Measurements from ENCODE around the gene RPS21.

RPS21 gene

DNA sequence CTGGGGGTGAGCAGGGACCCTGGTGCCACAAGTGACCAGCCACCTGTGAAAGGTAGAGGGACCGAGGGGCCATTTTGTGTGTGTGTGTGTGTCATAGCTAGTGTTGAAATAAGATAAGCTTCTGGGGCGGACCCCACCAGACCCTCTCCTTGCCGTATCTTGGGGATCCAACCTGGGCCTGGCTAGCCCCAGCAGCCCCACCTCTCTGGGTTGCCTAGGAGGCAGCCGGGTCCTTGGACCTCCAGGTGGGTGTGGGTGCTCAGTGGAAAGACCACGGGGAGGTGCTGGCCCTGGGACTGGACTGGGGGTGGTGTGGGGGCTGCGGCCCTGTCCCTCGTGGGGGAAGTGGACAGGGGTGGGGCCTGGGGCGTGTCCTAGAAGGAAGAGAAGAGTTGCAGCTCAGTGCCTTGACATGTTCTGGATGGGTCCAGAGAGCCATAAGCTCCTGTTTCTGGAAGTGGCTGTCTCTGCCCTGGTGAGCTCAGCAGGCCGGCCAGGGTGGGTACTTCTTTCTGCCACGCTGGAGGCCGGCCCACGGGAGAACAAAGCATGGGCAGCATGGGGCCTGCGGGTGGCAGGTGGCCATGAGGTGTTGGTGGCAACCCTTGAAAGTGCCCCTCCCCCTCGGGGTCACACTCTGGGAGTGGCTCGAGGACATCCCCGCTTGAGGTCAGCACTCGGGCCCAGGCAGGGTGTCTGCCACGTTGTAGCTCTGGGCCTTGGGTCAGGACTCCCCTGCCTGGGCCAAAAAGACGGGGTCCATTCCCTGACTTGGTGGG is 32.0 kb downstream of the RPS21 start:
- Histone ChIP-seq H3K36me3 (ENCODE audit: control insufficient read depth, low read length) (no peaks in the 10 kb centered on the region), H3K27ac (ENCODE audit: low read depth, low read length) (no peak overlapping the region), H3K79me2 (ENCODE audit: control insufficient read depth, low read length) (no peaks in the 10 kb centered on the region), H3K4me2 (ENCODE audit: low read length) (no peak overlapping the region), H3K4me3 (ENCODE audit: low read length) (no peak overlapping the region), H3K27me3 (ENCODE audit: control insufficient read depth, low read length) (no peaks in the 10 kb centered on the region), H4K20me1 (ENCODE audit: control insufficient read depth, insufficient read depth, low read depth, low read length) (no peaks in the 10 kb centered on the region), H3K4me1 (ENCODE audit: control insufficient read depth, low read length) (no peaks in the 10 kb centered on the region), H3K9me2 (replicated peaks; ENCODE audit: control insufficient read depth, low read length) (no peaks in the 10 kb centered on the region), H3F3A (ENCODE audit: control insufficient read depth, insufficient read depth) (no peaks in the 10 kb centered on the region), H3K9me3 (ENCODE audit: control insufficient read depth, insufficient read depth, low read length) (no peaks in the 10 kb centered on the region; the same call in 1 of the 2 replicates)
- no peak for TF ChIP-seq EZH2phosphoT487 (IDR thresholded peaks at IDR 0.05; ENCODE audit: borderline replicate concordance, low read length)
- no peak for TF ChIP-seq CTCF (IDR thresholded peaks at IDR 0.05; ENCODE audit: low read depth, low read length, poor library complexity, severe bottlenecking)

- Histone ChIP-seq H3K4me1 (ENCODE audit: control insufficient read depth, low read length) (no peaks in the 10 kb centered on the region), H4K20me1 (ENCODE audit: control insufficient read depth, insufficient read depth, low read depth, low read length) (no peaks in the 10 kb centered on the region), H3K4me3 (ENCODE audit: low read length) (no peak overlapping the region), H3K79me2 (ENCODE audit: control insufficient read depth, low read length) (no peaks in the 10 kb centered on the region), H3K36me3 (ENCODE audit: control insufficient read depth, low read length) (no peaks in the 10 kb centered on the region), H3F3A (ENCODE audit: control insufficient read depth, insufficient read depth) (no peaks in the 10 kb centered on the region), H3K27me3 (ENCODE audit: control insufficient read depth, low read length) (no peaks in the 10 kb centered on the region), H3K9me2 (replicated peaks; ENCODE audit: control insufficient read depth, low read length) (no peaks in the 10 kb centered on the region), H3K27ac (ENCODE audit: low read depth, low read length) (no peak overlapping the region), H3K4me2 (ENCODE audit: low read length) (no peak overlapping the region), H3K9me3 (ENCODE audit: control insufficient read depth, insufficient read depth, low read length) (no peaks in the 10 kb centered on the region; the same call in 1 of the 2 replicates)
- TF ChIP-seq EZH2phosphoT487 (IDR thresholded peaks at IDR 0.05; ENCODE audit: borderline replicate concordance, low read length): no peak
- TF ChIP-seq CTCF (IDR thresholded peaks at IDR 0.05; ENCODE audit: low read depth, low read length, poor library complexity, severe bottlenecking): no peak
Measured at GRCh38 chr20:62419759-62420158, 32.9 kb downstream of the RPS21 start.

DNA sequence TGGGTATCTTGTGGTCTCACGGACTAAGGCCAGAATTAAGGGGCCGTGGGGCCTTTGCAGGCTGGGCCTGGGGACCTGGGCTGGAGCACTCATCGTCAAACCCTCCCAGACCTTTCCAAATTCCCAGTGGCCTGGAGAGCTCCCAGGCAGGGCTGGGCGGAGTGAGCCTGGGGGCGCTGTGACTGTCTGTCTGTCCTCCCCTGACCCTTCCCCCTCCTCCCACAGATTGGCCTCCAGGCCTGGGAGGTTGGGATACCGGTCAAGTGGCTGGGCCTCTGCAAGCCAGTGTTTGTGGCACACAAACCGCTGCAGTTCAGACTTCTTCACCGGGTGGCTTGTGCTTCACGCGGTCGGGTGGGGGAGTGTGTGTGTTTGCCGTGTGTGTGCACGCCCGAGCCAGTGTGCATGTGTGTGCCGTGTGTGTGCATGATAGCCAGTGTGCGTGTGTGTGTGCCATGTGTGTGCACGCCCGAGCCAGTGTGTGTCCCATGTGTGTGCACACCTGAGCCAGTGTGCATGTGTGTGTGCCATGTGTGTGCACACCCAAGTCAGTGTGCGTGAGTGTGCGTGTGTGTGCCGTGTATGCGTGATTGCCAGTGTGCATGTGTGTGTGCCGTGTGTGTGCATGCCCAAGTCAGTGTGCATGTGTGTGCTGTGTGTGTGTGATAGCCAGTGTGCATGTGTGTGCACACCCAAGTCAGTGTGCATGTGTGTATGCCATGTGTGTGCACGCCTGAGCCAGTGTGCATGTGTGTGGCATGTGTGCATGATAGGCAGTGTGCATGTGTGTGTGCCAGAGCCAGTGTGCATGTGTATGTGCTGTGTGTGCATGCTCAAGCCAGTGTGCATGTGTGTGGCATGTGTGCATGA is 34.2 kb downstream of the RPS21 start:
- no peaks in the 10 kb centered on the region for H3K9me2 ChIP-seq (replicated peaks; ENCODE audit: control insufficient read depth, low read length)
- no peaks in the 10 kb centered on the region for H4K20me1 ChIP-seq (ENCODE audit: control insufficient read depth, insufficient read depth, low read depth, low read length)
- TF ChIP-seq CTCF (IDR thresholded peaks at IDR 0.05; ENCODE audit: low read depth, low read length, poor library complexity, severe bottlenecking) (no peak), EZH2phosphoT487 (IDR thresholded peaks at IDR 0.05; ENCODE audit: borderline replicate concordance, low read length) (no peak)
- no peaks in the 10 kb centered on the region for H3F3A ChIP-seq (ENCODE audit: control insufficient read depth, insufficient read depth)
- no peaks in the 10 kb centered on the region; the same call in 1 of the 2 replicates for H3K9me3 ChIP-seq (ENCODE audit: control insufficient read depth, insufficient read depth, low read length)
- no peak overlapping the region for H3K4me3 ChIP-seq (ENCODE audit: low read length)
- no peaks in the 10 kb centered on the region for H3K79me2 ChIP-seq (ENCODE audit: control insufficient read depth, low read length)
- H3K27ac ChIP-seq (ENCODE audit: low read depth, low read length): no peak overlapping the region
- no peaks in the 10 kb centered on the region for H3K36me3 ChIP-seq (ENCODE audit: control insufficient read depth, low read length)
- no peaks in the 10 kb centered on the region for H3K4me1 ChIP-seq (ENCODE audit: control insufficient read depth, low read length)
- no peak overlapping the region for H3K4me2 ChIP-seq (ENCODE audit: low read length)
- no peaks in the 10 kb centered on the region for H3K27me3 ChIP-seq (ENCODE audit: control insufficient read depth, low read length)
